GM21423 (cell line): Measurements from ENCODE around the gene TGIF2.
"Not testable (repeated sequence)": the region's sequence is repeated elsewhere in the genome, so short reads cannot be mapped to it uniquely, and the experiment has no call there.

Experiments
- ATAC-seq: cut with Tn5 transposase; IDR thresholded peaks from one replicate; pipeline ENCODE4 v1.9.1; 2021; ENCODE audit warnings: mild to moderate bottlenecking, moderate library complexity; ENCODE audit not compliant: unreplicated experiment

TGIF2 gene

GRCh38 chr20:36576081-36576445 is 2.7 kb downstream of the TGIF2 start:
- no peak for ATAC-seq

GRCh38 chr20:36578356-36579041 is 5.1 kb downstream of the TGIF2 start:
- ATAC-seq = no peak

GRCh38 chr20:36579996-36580545 is 6.7 kb downstream of the TGIF2 start:
- ATAC-seq = no peak

GRCh38 chr20:36582322-36582721 is 8.9 kb downstream of the TGIF2 start:
- no peak for ATAC-seq

GRCh38 chr20:36582821-36583220 is 9.4 kb downstream of the TGIF2 start:
- ATAC-seq = no peak

- ATAC-seq = no peak
These were observed 10.7 kb downstream of the TGIF2 start for GRCh38 chr20:36584018-36584481.

GRCh38 chr20:36585410-36586125 is 12.2 kb downstream of the TGIF2 start:
- ATAC-seq = no peak

- ATAC-seq = no peak
These were observed 14.1 kb downstream of the TGIF2 start for GRCh38 chr20:36587388-36588070.

- ATAC-seq = no peak
These were observed 17.9 kb downstream of the TGIF2 start for GRCh38 chr20:36591281-36591680.

- no peak for ATAC-seq
These were observed 18.7 kb downstream of the TGIF2 start for GRCh38 chr20:36591854-36592641.

- no peak for ATAC-seq
These were observed 20.0 kb downstream of the TGIF2 start for GRCh38 chr20:36593347-36593929.

GRCh38 chr20:36599912-36600345 is 26.5 kb downstream of the TGIF2 start:
- no peak for ATAC-seq

GRCh38 chr20:36601540-36601939 is 28.1 kb downstream of the TGIF2 start:
- no peak for ATAC-seq

- ATAC-seq = peak; percentile 34
These were observed 31.6 kb downstream of the TGIF2 start for GRCh38 chr20:36604952-36605398.

- ATAC-seq = peak; percentile 82
These were observed 32.2 kb downstream of the TGIF2 start, which contains the start of gene RAB5IF for GRCh38 chr20:36605399-36606157. RAB5IF (plus strand) TSS chr20:36605779; CDS start chr20:36605952, 173 bp downstream.

- ATAC-seq = no peak
These were observed 33.0 kb downstream of the TGIF2 start for GRCh38 chr20:36606158-36607066.

- ATAC-seq = no peak
These were observed 34.4 kb downstream of the TGIF2 start for GRCh38 chr20:36607586-36608387.

GRCh38 chr20:36608388-36608728 is 35.0 kb downstream of the TGIF2 start:
- not testable (repeated sequence) for ATAC-seq
